ENCODE data around the gene GALNT14.

The GALNT14 gene

DNA sequence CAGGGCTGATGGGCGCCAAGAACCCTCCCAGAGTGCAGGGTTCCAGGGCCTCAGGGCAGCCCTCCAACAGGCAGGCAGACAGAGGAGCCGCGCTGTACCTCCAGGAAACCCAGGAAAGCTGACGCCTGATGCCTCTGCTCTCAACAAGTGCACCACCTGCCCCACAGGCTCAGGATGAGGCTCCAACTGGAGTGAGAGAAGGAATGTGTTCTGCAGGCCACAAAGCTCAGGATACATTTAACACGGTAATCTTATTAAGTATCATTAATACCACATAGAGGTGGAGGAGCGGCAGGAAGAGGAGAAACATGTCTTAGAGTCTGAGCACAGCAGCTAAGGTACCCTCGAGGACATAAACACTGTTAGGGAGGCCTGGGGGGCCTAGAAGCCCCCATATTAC lies 175.1 kb downstream of the GALNT14 start:
- Histone ChIP-seq H3K9me3 (ENCODE audit: control insufficient read depth, insufficient read depth, low read depth, low read length) (no peaks in the 10 kb centered on the region), H3K27ac (ENCODE audit: extremely low read depth, low read depth, low read length) (no peak overlapping the region), H3K4me3 (ENCODE audit: low read depth, low read length) (no peak overlapping the region), H3K36me3 (ENCODE audit: control insufficient read depth in 2 of 2, insufficient read depth in 1 of 2, low read length in 2 of 2) (no peaks in the 10 kb centered on the region), H3K4me1 (ENCODE audit: control insufficient read depth, insufficient read depth, low read length) (no peaks in the 10 kb centered on the region)
- POLR2A ChIA-PET: no interaction called here
- CTCF ChIA-PET: interaction anchor here (0.9 kb wide), 1 partner anchor 252 kb away, joined by 3 read pairs; no protein-coding TSS in a partner anchor
- no peak for TF ChIP-seq ZNF600 (tag by site-specific recombination; IDR thresholded peaks at IDR 0.05)
- TF ChIP-seq, protein P1, sequence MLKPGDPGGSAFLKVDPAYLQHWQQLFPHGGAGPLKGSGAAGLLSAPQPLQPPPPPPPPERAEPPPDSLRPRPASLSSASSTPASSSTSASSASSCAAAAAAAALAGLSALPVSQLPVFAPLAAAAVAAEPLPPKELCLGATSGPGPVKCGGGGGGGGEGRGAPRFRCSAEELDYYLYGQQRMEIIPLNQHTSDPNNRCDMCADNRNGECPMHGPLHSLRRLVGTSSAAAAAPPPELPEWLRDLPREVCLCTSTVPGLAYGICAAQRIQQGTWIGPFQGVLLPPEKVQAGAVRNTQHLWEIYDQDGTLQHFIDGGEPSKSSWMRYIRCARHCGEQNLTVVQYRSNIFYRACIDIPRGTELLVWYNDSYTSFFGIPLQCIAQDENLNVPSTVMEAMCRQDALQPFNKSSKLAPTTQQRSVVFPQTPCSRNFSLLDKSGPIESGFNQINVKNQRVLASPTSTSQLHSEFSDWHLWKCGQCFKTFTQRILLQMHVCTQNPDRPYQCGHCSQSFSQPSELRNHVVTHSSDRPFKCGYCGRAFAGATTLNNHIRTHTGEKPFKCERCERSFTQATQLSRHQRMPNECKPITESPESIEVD (tag by site-specific recombination; IDR thresholded peaks at IDR 0.05): no peak
- TF ChIP-seq EGR2 (tag by site-specific recombination; IDR thresholded peaks at IDR 0.05; ENCODE audit: low read depth): no peak
- no peak for TF ChIP-seq ZNF274 (IDR thresholded peaks at IDR 0.05; ENCODE audit: low read length)
- TF ChIP-seq ZNF274 (tag by site-specific recombination; IDR thresholded peaks at IDR 0.05; ENCODE audit: borderline replicate concordance): no peak
- no peak for TF ChIP-seq ZNF350 (tag by site-specific recombination; IDR thresholded peaks at IDR 0.05)

DNA sequence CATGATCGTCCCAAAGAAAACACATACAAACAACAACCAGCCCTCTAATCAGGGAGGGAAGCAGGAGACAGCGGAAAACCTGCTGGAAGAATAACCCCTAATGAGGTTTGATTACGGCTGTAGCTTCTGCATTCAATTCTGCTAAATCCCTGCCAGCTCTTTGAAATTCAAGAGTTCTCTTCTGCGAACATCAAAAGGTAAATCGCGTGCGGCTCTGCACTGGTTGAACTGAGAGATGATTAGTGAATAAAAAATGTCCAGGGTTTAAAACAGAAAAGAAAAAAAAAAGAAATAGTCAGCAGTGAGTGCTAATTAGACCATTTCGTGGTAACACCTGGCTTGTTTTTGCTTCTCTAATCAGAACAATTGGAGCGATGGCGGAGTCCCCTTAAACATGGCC lies 178.0 kb downstream of the GALNT14 start:
- H3K36me3 ChIP-seq (ENCODE audit: control insufficient read depth in 2 of 2, insufficient read depth in 1 of 2, low read length in 2 of 2): no peaks in the 10 kb centered on the region
- no peak overlapping the region for H3K27ac ChIP-seq (ENCODE audit: extremely low read depth, low read depth, low read length)
- ChIA-PET CTCF (interaction anchor here (1.0 kb wide), 1 partner anchor 10 kb away, joined by 3 read pairs; no protein-coding TSS in a partner anchor), POLR2A (no interaction called here)
- no peak overlapping the region for H3K4me3 ChIP-seq (ENCODE audit: low read depth, low read length)
- H3K4me1 ChIP-seq (ENCODE audit: control insufficient read depth, insufficient read depth, low read length): no peaks in the 10 kb centered on the region
- H3K9me3 ChIP-seq (ENCODE audit: control insufficient read depth, insufficient read depth, low read depth, low read length): no peaks in the 10 kb centered on the region
- TF ChIP-seq ZNF24 (tag by site-specific recombination; IDR thresholded peaks at IDR 0.05): no peak
- TF ChIP-seq, protein P2, sequence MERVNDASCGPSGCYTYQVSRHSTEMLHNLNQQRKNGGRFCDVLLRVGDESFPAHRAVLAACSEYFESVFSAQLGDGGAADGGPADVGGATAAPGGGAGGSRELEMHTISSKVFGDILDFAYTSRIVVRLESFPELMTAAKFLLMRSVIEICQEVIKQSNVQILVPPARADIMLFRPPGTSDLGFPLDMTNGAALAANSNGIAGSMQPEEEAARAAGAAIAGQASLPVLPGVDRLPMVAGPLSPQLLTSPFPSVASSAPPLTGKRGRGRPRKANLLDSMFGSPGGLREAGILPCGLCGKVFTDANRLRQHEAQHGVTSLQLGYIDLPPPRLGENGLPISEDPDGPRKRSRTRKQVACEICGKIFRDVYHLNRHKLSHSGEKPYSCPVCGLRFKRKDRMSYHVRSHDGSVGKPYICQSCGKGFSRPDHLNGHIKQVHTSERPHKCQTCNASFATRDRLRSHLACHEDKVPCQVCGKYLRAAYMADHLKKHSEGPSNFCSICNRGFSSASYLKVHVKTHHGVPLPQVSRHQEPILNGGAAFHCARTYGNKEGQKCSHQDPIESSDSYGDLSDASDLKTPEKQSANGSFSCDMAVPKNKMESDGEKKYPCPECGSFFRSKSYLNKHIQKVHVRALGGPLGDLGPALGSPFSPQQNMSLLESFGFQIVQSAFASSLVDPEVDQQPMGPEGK (tag by site-specific recombination; IDR thresholded peaks at IDR 0.05): no peak
- TF ChIP-seq ZNF747 (tag by site-specific recombination; IDR thresholded peaks at IDR 0.05): no peak
- TF ChIP-seq ZNF121 (tag by site-specific recombination; IDR thresholded peaks at IDR 0.05): no peak
- no peak for TF ChIP-seq ZNF157 (tag by site-specific recombination; IDR thresholded peaks at IDR 0.05)
- TF ChIP-seq, protein P3, sequence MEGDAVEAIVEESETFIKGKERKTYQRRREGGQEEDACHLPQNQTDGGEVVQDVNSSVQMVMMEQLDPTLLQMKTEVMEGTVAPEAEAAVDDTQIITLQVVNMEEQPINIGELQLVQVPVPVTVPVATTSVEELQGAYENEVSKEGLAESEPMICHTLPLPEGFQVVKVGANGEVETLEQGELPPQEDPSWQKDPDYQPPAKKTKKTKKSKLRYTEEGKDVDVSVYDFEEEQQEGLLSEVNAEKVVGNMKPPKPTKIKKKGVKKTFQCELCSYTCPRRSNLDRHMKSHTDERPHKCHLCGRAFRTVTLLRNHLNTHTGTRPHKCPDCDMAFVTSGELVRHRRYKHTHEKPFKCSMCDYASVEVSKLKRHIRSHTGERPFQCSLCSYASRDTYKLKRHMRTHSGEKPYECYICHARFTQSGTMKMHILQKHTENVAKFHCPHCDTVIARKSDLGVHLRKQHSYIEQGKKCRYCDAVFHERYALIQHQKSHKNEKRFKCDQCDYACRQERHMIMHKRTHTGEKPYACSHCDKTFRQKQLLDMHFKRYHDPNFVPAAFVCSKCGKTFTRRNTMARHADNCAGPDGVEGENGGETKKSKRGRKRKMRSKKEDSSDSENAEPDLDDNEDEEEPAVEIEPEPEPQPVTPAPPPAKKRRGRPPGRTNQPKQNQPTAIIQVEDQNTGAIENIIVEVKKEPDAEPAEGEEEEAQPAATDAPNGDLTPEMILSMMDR (tag by site-specific recombination; IDR thresholded peaks at IDR 0.05): no peak
- no peak for TF ChIP-seq ZNF558 (tag by site-specific recombination; IDR thresholded peaks at IDR 0.05)

DNA sequence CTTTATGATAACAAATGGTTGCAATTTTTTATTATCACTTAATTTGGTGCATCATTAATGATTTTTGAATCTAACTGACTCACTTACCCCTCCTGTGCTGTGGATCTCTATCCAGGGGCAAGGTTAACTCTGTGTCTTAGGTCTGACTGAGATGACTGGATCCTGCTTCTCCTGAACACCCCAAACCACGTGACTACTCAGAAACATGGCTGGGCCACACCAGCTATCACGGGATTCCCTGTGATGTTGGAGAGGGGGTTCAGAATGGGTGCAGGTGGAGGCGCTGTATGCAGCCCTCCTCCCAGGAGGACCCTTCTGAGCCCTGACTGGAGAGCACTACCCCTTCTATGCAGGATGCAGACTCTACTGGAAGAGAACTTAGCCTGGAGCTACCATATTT lies 178.6 kb downstream of the GALNT14 start:
- TF ChIP-seq SCRT1 (tag by site-specific recombination; IDR thresholded peaks at IDR 0.05; ENCODE audit: borderline replicate concordance) (no peak), ZBTB17 (tag by site-specific recombination; IDR thresholded peaks at IDR 0.05) (no peak), ZEB2 (tag by site-specific recombination; IDR thresholded peaks at IDR 0.05) (no peak), ZNF843 (tag by site-specific recombination; IDR thresholded peaks at IDR 0.05) (no peak), KLF9 (tag by site-specific recombination; IDR thresholded peaks at IDR 0.05; ENCODE audit: low read depth) (no peak), ZNF248 (tag by site-specific recombination; IDR thresholded peaks at IDR 0.05) (no peak), YY1 (tag by site-specific recombination; IDR thresholded peaks at IDR 0.05) (no peak), ZNF768 (tag by site-specific recombination; IDR thresholded peaks at IDR 0.05) (no peak)
- H3K9me3 ChIP-seq (ENCODE audit: control insufficient read depth, insufficient read depth, low read depth, low read length): no peaks in the 10 kb centered on the region
- no peak overlapping the region for H3K4me3 ChIP-seq (ENCODE audit: low read depth, low read length)
- ChIA-PET POLR2A (no interaction called here), CTCF (interaction anchor here (1.0 kb wide), 1 partner anchor 9 kb away, joined by 3 read pairs; no protein-coding TSS in a partner anchor)
- no peaks in the 10 kb centered on the region for H3K36me3 ChIP-seq (ENCODE audit: control insufficient read depth in 2 of 2, insufficient read depth in 1 of 2, low read length in 2 of 2)
- no peaks in the 10 kb centered on the region for H3K4me1 ChIP-seq (ENCODE audit: control insufficient read depth, insufficient read depth, low read length)
- no peak overlapping the region for H3K27ac ChIP-seq (ENCODE audit: extremely low read depth, low read depth, low read length)
